Measurements from ENCODE around the gene GPSM1.

GRCh38 chr9:136343884-136344269 lies 16.5 kb downstream of the GPSM1 start:
- TF ChIP-seq CTCF (IDR thresholded peaks at IDR 0.05 in 4 of 5, conservative IDR thresholded peaks at IDR 0.05 in 1 of 5) (no peak), POLR2A (IDR thresholded peaks at IDR 0.05) (no peak)
